Activated CD4-positive, alpha-beta T cell treated with anti-CD3 and anti-CD28 coated beads for 4 hours (primary cell): Measurements from ENCODE around the gene SMIM5.
A peak's percentile ranks its signal among the peaks of the same experiment; 100 is the strongest.
"Not testable (repeated sequence)": the region's sequence is repeated elsewhere in the genome, so short reads cannot be mapped to it uniquely, and the experiment has no call there.

ENCODE experiments used
- DNase-seq, 2 donors: peaks; one replicate each; pipeline ENCODE4 v3.0.0-alpha.2; 2020

SMIM5 gene

GRCh38 chr17:75632863-75633485 is at the start of gene SMIM5:
SMIM5 (plus strand) TSS chr17:75633434; CDS start chr17:75640202, 6,768 bp downstream.
- peak; percentile 79 to 82 for DNase-seq

- DNase-seq, result no peak
Measured at GRCh38 chr17:75584849-75585175, 48.4 kb upstream of the SMIM5 start.

GRCh38 chr17:75587675-75588595 is 45.3 kb upstream of the SMIM5 start, which contains the start of gene MYO15B:
MYO15B (plus strand) TSS chr17:75587800; CDS start chr17:75588058, 258 bp downstream.
- DNase-seq, result peak; percentile 53 to 56

- no peak for DNase-seq
Measured at GRCh38 chr17:75588596-75589011, 44.6 kb upstream of the SMIM5 start.

- DNase-seq, result peak; percentile 93 to 94
Measured at GRCh38 chr17:75589012-75589918, 44.0 kb upstream of the SMIM5 start.

GRCh38 chr17:75589919-75590303 is 43.3 kb upstream of the SMIM5 start:
- DNase-seq, result no peak

GRCh38 chr17:75590314-75590761 is 42.9 kb upstream of the SMIM5 start:
- no peak for DNase-seq

GRCh38 chr17:75590849-75591721 is 42.1 kb upstream of the SMIM5 start:
- DNase-seq, result no peak

- no peak for DNase-seq
Measured at GRCh38 chr17:75591722-75592302, 41.4 kb upstream of the SMIM5 start.

- no peak for DNase-seq
Measured at GRCh38 chr17:75592348-75593020, 40.8 kb upstream of the SMIM5 start.

GRCh38 chr17:75593430-75593829 is 39.8 kb upstream of the SMIM5 start:
- DNase-seq, result not testable (repeated sequence)

- DNase-seq, result no peak
Measured at GRCh38 chr17:75594499-75595283, 38.5 kb upstream of the SMIM5 start.

- no peak for DNase-seq
Measured at GRCh38 chr17:75595284-75595919, 37.8 kb upstream of the SMIM5 start.

GRCh38 chr17:75595920-75596313 is 37.3 kb upstream of the SMIM5 start:
- DNase-seq, result no peak

GRCh38 chr17:75596320-75597087 is 36.7 kb upstream of the SMIM5 start:
- DNase-seq, result no peak

GRCh38 chr17:75601057-75601987 is 31.9 kb upstream of the SMIM5 start:
- peak; percentile 35 to 48 for DNase-seq

- DNase-seq, result no peak
Measured at GRCh38 chr17:75602644-75603043, 30.6 kb upstream of the SMIM5 start.

GRCh38 chr17:75603123-75603522 is 30.1 kb upstream of the SMIM5 start:
- no peak for DNase-seq
